Measurements from ENCODE around the gene FIGNL2. TPM values are rescaled to one million over a fixed set of nuclear protein-coding genes. Genes with fewer than 3 reads are reported as not detected.

The FIGNL2 gene
- total and polyA plus RNA-seq, 2 experiments from 2014 or later: 0.13 to 0.32 TPM

DNA sequence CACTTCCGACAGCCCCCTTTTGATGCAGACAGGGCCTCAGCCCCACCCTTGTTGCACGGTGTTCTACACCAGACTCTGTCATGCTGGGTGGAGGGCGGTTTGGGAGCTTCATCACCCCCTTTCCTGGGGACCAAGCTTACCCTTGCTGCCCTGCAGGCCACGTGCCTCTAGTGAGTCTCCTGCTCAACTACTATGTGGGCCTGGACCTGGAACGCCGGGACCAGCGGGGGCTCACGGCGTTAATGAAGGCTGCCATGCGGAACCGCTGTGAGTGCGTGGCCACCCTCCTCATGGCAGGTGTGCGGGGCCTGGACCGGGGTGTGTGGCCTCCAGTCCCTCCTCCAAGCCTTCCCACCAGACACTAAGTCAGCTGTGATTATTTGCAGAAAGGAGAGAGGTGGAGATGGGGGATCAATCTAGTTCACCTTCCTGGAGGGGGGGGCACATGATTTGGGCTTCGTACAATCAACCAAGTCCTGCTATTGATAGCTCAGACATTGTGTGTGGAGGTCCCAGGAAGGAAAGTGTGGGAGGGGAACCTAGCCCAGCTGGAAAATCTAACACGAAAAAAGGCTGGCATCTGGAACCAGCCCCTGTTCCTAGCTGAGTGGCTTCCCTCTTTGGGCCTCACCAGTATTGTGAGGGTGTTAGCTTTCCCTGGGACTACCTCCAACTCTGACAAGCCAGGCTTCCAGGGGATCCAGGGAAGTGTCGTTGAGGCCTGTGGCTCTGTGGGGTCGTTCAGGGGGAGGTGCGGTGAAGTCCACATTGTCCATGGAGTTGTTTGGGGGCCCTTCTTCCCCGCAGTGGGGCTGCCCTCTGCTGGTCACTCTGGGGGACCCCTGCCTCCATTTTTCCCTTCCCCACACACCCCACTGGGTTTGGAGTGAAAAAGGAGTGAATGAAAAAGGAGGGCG lies 41.0 kb upstream of the FIGNL2 start:
- no peak for DNase-seq
- no peak overlapping the region for H3K27ac ChIP-seq
- H2AFZ ChIP-seq: no peak overlapping the region
- no peaks in the 10 kb centered on the region for H3K36me3 ChIP-seq (ENCODE audit: low read depth)
- H3K4me3 ChIP-seq: no peak overlapping the region
- H3K4me1 ChIP-seq (ENCODE audit: insufficient read depth): peaks cover 12% of the 10 kb centered on the region
- no peak overlapping the region for H3K9ac ChIP-seq
- peaks cover 17% of the 10 kb centered on the region for H3F3A ChIP-seq (ENCODE audit: insufficient read depth)
- in situ Hi-C loops (cut with MboI): no loop called here
- TF ChIP-seq EZH2phosphoT487 (IDR thresholded peaks at IDR 0.05; ENCODE audit: insufficient read depth, low read depth): no peak
- no peak for TF ChIP-seq EZH2 (IDR thresholded peaks at IDR 0.05; ENCODE audit: insufficient read depth, poor library complexity, severe bottlenecking)
- H3K4me2 ChIP-seq (ENCODE audit: unreplicated experiment): no peak overlapping the region
- H3K79me2 ChIP-seq (ENCODE audit: insufficient read depth): no peaks in the 10 kb centered on the region
- 84 to 86% methylated on average over 21 of the region's 21 CpGs for WGBS, 2 experiments (ENCODE audit: low coverage in 1 of 2, low lambda C conversion rate in 2 of 2, missing lambda C conversion rate in 2 of 2)
- H4K20me1 ChIP-seq (ENCODE audit: insufficient read depth): no peaks in the 10 kb centered on the region
- H3K27me3 ChIP-seq (replicated peaks; ENCODE audit: insufficient read depth): no peaks in the 10 kb centered on the region
- no peaks in the 10 kb centered on the region for H3K9me3 ChIP-seq (ENCODE audit: low read depth)
- no peaks in the 10 kb centered on the region for H3K9me2 ChIP-seq (ENCODE audit: insufficient read depth)

DNA sequence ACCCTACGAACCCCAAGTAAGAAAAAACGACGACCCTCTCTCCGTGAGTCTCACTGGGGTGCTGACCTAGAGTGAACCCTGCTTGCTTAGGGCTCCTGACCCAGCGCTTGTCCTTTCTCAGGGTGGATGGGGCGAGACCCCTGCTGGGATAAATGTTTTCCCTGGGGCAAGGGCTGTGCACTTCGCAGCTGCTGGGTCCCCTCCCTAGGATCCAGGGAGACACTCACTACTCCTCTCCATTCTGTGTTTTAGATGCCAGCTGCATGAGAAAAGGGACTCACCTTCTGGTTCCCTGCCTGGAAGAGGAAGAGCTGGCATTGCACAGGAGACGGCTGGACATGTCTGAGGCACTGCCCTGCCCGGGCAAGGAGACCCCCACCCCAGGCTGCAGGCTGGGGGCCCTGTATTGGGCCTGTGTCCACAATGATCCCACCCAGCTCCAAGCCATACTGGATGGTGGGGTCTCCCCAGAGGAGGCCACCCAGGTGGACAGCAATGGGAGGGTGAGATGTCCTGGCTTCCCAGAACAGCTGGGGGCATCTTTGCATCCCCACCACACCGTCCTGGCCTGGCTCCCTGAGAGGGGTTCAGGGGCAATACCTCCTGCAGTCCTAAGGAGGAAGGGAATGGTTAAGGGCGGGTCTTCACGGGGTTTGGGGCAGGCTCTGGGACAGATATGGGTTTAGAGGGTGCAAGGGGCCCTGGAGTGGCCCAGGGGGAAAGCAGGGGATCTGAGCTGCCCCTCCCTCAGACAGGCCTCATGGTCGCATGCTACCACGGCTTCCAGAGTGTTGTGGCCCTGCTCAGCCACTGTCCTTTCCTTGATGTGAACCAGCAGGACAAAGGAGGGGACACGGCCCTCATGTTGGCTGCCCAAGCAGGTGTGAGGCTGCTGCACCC lies 40.0 kb upstream of the FIGNL2 start:
- peaks cover 12% of the 10 kb centered on the region for H3K4me1 ChIP-seq (ENCODE audit: insufficient read depth)
- TF ChIP-seq EZH2 (IDR thresholded peaks at IDR 0.05; ENCODE audit: insufficient read depth, poor library complexity, severe bottlenecking): no peak
- TF ChIP-seq EZH2phosphoT487 (IDR thresholded peaks at IDR 0.05; ENCODE audit: insufficient read depth, low read depth): no peak
- no peak for DNase-seq
- no peak overlapping the region for H3K4me2 ChIP-seq (ENCODE audit: unreplicated experiment)
- no peaks in the 10 kb centered on the region for H3K27me3 ChIP-seq (replicated peaks; ENCODE audit: insufficient read depth)
- no peaks in the 10 kb centered on the region for H3K36me3 ChIP-seq (ENCODE audit: low read depth)
- no peaks in the 10 kb centered on the region for H3K9me2 ChIP-seq (ENCODE audit: insufficient read depth)
- H3F3A ChIP-seq (ENCODE audit: insufficient read depth): peaks cover 22% of the 10 kb centered on the region
- no peak overlapping the region for H3K27ac ChIP-seq
- in situ Hi-C loops (cut with MboI): no loop called here
- WGBS, 2 experiments (ENCODE audit: low coverage in 1 of 2, low lambda C conversion rate in 2 of 2, missing lambda C conversion rate in 2 of 2): 84 to 87% methylated on average over 15 of the region's 15 CpGs
- no peaks in the 10 kb centered on the region for H3K9me3 ChIP-seq (ENCODE audit: low read depth)
- H3K4me3 ChIP-seq: no peak overlapping the region
- no peaks in the 10 kb centered on the region for H3K79me2 ChIP-seq (ENCODE audit: insufficient read depth)
- no peak overlapping the region for H3K9ac ChIP-seq
- no peaks in the 10 kb centered on the region for H4K20me1 ChIP-seq (ENCODE audit: insufficient read depth)
- H2AFZ ChIP-seq: no peak overlapping the region

- peak; percentile 35 for DNase-seq
- WGBS, 2 experiments (ENCODE audit: low coverage in 1 of 2, low lambda C conversion rate in 2 of 2, missing lambda C conversion rate in 2 of 2): 67 to 72% methylated on average over 41 of the region's 41 CpGs
- Histone ChIP-seq H3F3A (ENCODE audit: insufficient read depth) (peaks cover 22% of the 10 kb centered on the region), H2AFZ (no peak within 1 kb of the TSS), H3K9me3 (ENCODE audit: low read depth) (no peaks in the 10 kb centered on the region), H3K79me2 (ENCODE audit: insufficient read depth) (no peaks in the 10 kb centered on the region), H3K9me2 (ENCODE audit: insufficient read depth) (no peaks in the 10 kb centered on the region), H3K4me3 (no peak within 1 kb of the TSS), H4K20me1 (ENCODE audit: insufficient read depth) (no peaks in the 10 kb centered on the region), H3K27ac (no peak within 1 kb of the TSS), H3K36me3 (ENCODE audit: low read depth) (no peaks in the 10 kb centered on the region), H3K4me2 (ENCODE audit: unreplicated experiment) (no peak within 1 kb of the TSS), H3K4me1 (ENCODE audit: insufficient read depth) (peaks cover 12% of the 10 kb centered on the region), H3K9ac (no peak within 1 kb of the TSS), H3K27me3 (replicated peaks; ENCODE audit: insufficient read depth) (no peaks in the 10 kb centered on the region)
- in situ Hi-C loops (cut with MboI): no loop called here
- TF ChIP-seq EZH2phosphoT487 (IDR thresholded peaks at IDR 0.05; ENCODE audit: insufficient read depth, low read depth): no peak
- TF ChIP-seq EZH2 (IDR thresholded peaks at IDR 0.05; ENCODE audit: insufficient read depth, poor library complexity, severe bottlenecking): no peak
These were observed 39.2 kb upstream of the FIGNL2 start, which contains the start of gene ANKRD33 for GRCh38 chr12:51887476-51888315. ANKRD33 (plus strand) TSS chr12:51888103; CDS start chr12:51888187, 84 bp downstream.
